Esophagus squamous epithelium (tissue), 4 donors: ENCODE measurements around the gene SIRPG.

ENCODE experiments used
- CTCF ChIP-seq, 6 experiments: fragments of 450-650 bp in 4 of 6; fragments of 200-600 bp in 2 of 6; sonication (generic) in 2 of 6; IDR thresholded peaks; one replicate each; pipeline ENCODE4 v1.5.1; 2016 to 2019; ENCODE audit warnings: antibody characterized with exemption in 6 of 6, mild to moderate bottlenecking in 4 of 6, moderate library complexity in 4 of 6
- POLR2A ChIP-seq, 4 donors: fragments of 450-650 bp; IDR thresholded peaks; one replicate each; pipeline ENCODE4 v1.6.1; 2017; ENCODE audit warnings: antibody characterized with exemption in 4 of 4, mild to moderate bottlenecking in 4 of 4, moderate library complexity in 3 of 4

GRCh38 chr20:1629321-1629720, 28.3 kb downstream of the SIRPG start:
- TF ChIP-seq CTCF (IDR thresholded peaks at IDR 0.05) (no peak), POLR2A (IDR thresholded peaks at IDR 0.05) (no peak)
